Forelimb muscle (tissue), 1 donor: ENCODE data around the gene PPFIBP1. TPM values are rescaled to one million over a fixed set of nuclear protein-coding genes. Genes with fewer than 3 reads are reported as not detected.
"Not testable (repeated sequence)": the region's sequence is repeated elsewhere in the genome, so short reads cannot be mapped to it uniquely, and the experiment has no call there.

ENCODE experiments used
- DNase-seq: peaks from one replicate; pipeline ENCODE4 v3.0.0-alpha.2; 2013; ENCODE audit warnings: low read depth
- polyA plus RNA-seq: library from polyadenylated mRNA; unstranded; fragments of 120-200 nt; gene quantifications from one replicate; pipeline ENCODE4 v1.2.1, GENCODE V29; 2013; ENCODE audit not compliant: insufficient read length

PPFIBP1 gene
- polyA plus RNA-seq, 1 donor: 28.1 TPM

DNA sequence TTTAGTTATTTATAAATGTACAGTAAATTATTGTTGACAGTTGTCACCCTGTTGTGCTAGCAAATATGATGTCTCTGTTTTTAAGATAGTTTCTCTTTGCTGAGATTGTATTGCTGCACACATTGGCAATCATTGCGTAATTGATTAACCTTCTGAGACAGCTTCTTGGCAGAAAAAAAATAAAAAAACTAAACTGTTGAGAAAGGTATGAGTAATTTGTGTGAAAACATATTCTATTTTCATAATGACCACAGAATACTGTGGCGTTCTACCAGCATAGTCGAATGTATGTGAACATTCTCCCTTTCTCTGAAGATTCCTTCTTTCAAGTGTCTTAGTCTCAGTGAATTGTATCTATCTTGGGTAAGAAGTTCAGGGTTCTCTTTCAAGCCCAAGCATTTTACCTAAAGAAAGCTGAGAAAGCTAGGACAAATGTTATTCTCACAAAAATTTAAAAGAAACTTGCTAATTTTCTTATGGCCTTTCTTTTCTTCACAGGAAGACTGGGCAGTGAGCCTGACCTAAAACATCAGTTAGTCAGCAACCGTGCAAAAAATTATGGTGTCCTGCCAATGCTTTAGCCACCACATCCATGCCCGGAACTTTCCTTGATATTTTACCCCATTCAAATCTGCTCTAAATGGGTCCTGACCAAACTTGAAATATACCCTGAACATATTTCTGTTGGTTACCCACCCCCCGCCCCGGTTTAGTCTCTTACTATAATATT, 103.3 kb downstream of the PPFIBP1 start:
- DNase-seq: no peak

GRCh38 chr12:27627853-27628469, 104.0 kb downstream of the PPFIBP1 start:
- DNase-seq: not testable (repeated sequence)

DNA sequence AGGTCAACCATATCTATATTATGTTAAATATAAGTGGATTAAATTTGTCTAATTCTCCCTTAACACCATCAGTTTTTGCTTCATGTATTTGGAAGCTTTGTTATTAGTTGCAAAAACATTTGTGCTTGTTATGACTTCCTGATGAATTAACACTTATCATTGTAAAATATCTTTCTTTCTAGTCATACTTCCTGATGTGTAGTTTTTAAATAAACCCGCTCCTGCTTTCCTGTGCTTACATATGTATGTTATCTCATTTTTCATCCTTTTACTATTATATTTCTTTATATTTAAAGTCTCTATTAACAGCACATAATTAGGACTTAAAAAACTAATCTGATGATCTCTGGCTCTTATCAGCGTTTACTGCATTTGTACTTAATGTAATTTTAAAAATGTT, 106.2 kb downstream of the PPFIBP1 start:
- DNase-seq: not testable (repeated sequence)

GRCh38 chr12:27631365-27631764, 107.4 kb downstream of the PPFIBP1 start:
- no peak for DNase-seq

- no peak for DNase-seq
Measured at GRCh38 chr12:27631813-27632491, 107.9 kb downstream of the PPFIBP1 start.

DNA sequence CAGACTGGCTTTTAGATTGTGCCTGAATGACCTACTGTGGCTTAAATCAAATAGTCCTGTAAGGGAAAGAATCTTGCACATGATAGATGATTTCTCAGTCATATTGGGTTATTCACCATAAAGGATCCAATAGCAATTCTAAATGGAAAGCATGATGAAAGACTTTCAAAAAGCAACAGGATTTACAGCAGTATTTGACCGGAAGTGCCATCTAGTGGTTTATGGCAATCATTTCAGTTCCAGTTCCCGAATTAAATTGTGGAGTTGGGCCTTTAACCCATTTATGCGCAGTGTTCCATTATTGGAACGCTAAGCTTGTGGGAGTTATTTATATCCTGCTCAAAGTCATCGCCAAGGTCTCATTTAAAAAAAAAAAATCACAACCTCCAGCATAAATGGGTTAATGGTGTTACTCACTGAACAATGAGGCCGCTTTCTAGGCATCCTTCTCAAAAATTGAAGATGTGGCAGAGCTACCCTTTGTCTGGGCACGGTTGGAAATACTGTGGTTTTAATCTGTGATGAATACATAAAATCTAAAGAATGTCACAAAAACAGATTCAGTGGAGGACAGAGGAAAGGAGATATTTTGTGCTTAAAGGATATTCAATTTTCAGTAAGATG, 111.5 kb downstream of the PPFIBP1 start:
- peak; percentile 16 for DNase-seq

DNA sequence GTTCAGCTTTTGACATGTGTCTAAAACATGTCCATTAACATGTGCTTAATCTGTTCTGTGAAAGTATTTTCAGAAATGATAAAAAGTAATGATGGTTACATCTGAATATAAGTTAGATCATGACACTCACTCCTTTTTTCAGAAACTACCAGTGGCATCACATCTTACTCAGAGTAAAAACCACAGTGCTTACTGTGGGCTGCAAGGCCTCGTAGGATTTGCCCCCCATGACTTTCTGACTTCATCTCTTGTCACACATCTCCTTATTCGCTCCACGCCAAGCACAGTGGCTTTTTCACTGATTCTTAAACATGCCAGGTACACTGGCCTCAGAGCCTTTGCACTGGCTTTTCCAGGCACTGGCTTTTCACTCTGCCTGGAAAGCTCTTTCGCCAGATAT, 112.6 kb downstream of the PPFIBP1 start:
- not testable (repeated sequence) for DNase-seq

DNA sequence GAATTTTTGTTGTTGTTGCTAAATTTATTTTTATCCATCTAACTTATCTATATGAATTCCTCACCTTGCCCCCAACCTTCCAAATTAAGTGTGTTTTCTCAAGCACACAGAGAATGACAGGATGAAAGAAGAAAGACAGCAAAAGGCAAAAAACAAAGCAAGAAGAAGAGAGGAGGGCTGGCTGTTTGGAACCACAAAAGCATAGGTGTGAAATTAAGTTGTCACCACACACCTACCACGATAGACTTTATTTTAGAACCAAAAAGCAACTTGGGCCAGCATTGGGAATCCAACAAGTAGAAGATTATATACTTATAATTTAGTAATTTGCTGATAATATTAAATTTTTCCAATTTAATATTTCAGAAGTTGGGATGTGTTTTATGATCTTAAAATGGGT, 113.5 kb downstream of the PPFIBP1 start:
- DNase-seq: no peak

DNA sequence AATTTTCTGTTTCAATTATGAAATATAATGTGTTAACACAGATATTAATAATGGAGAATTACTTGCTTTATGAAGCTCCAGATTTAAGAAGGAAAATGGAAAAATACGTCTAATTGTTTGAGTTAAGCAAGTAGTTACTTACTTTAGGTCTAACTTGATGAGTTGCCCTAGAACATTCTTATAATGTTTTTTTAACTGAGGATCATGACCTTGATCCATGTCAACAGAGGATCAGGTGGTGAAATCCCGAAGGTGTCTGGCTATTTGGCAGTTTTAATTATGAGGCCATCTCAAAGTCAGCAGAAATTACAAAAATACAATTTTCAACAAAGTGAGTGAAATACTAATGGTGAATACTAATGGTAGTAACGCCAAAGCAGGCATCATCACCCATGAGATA, 115.3 kb downstream of the PPFIBP1 start:
- no peak for DNase-seq

- DNase-seq: not testable (repeated sequence)
Measured at GRCh38 chr12:27640566-27641200, 116.7 kb downstream of the PPFIBP1 start.

DNA sequence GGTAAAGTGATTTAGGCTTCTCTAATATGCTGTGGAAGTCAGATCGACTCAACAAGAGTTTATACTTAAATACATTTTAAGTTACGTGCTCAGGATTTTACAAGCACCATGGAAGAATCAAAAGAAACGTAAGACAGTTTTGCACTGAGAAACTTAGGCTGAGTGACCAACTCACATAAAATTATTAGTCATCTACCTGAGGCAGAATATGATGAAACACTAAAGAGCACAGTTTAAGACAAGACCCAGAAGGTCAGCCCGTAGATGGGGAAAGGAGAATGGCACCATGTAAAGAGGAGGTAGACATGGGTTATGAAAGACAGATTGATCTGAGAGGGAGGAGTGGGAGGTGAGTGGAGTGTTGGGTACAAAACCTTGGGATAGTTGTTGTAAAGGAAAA, 118.4 kb downstream of the PPFIBP1 start:
- DNase-seq: not testable (repeated sequence)

- not testable (repeated sequence) for DNase-seq
Measured at GRCh38 chr12:27642892-27643291, 118.9 kb downstream of the PPFIBP1 start.

GRCh38 chr12:27644158-27644845, 120.3 kb downstream of the PPFIBP1 start:
- no peak for DNase-seq

- DNase-seq: no peak
Measured at GRCh38 chr12:27645671-27646070, 121.7 kb downstream of the PPFIBP1 start.

- DNase-seq: no peak
Measured at GRCh38 chr12:27646149-27646548, 122.1 kb downstream of the PPFIBP1 start.

- DNase-seq: no peak
Measured at GRCh38 chr12:27650011-27650410, 126.0 kb downstream of the PPFIBP1 start.

GRCh38 chr12:27651201-27651600, 127.2 kb downstream of the PPFIBP1 start:
- no peak for DNase-seq

DNA sequence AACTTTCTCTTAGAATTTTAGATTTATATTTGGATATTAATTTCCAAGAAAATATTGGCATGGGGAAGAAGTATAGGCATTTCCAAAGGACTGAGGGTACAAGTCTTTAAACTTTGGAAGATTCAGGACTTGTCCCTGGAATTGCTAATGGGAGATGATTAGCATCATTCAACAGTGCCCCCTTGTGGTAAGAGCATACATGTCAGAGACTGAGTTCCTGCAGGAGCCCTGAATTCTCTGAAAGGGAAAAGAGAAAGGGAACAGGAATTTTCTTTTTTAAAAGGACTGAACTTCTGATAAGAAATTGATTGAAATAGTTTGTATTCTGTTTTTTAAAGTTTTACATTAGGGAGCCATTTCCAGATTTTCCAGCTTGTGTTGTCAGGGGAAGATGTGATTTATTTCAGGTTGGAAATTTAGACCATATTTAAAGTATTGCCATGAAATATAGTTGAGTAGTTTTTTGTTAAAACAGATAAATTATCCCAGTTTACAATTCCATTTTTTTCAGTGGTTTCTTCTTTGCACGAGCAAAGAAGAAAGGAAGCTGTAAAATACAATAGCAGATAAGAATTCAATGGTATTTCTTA, 128.3 kb downstream of the PPFIBP1 start:
- peak; percentile 75 for DNase-seq

GRCh38 chr12:27653661-27654060, 129.7 kb downstream of the PPFIBP1 start:
- no peak for DNase-seq

GRCh38 chr12:27655476-27655875, 131.5 kb downstream of the PPFIBP1 start:
- DNase-seq: not testable (repeated sequence)

GRCh38 chr12:27657296-27657695, 133.3 kb downstream of the PPFIBP1 start:
- no peak for DNase-seq
